ENCODE data around the gene AMN1. TPM values are rescaled to one million over a fixed set of nuclear protein-coding genes. Genes with fewer than 3 reads are reported as not detected.
"Not testable (repeated sequence)": the region's sequence is repeated elsewhere in the genome, so short reads cannot be mapped to it uniquely, and the experiment has no call there.

The AMN1 gene
- total and polyA plus RNA-seq, 2 experiments from 2014 or later, result 11.7 to 18.1 TPM

DNA sequence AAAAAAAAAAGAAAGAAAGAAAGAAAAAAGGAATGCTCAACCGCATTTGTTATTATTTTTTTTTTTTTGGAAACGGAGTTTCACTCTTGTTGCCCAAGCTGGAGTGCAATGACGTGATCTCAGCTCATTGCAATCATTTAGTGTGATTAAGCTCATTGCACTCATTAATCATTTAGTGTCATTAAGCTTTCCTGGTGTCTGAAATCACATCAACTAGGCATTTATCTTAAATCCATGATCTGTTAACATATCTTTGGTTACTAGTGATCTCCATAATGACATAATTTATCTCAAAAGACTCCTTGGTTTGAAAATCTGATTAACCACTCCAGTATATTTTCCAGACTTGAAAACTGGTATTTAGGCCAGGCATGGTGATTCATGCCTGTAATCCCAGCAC is 43.0 kb downstream of the AMN1 start:
- H3K27ac ChIP-seq, result no peak overlapping the region
- DNase-seq (ENCODE audit: low read depth in 1 of 2, low spot score in 1 of 2), result no peak
- H3K4me3 ChIP-seq, result no peak overlapping the region
- TF ChIP-seq, protein P1, sequence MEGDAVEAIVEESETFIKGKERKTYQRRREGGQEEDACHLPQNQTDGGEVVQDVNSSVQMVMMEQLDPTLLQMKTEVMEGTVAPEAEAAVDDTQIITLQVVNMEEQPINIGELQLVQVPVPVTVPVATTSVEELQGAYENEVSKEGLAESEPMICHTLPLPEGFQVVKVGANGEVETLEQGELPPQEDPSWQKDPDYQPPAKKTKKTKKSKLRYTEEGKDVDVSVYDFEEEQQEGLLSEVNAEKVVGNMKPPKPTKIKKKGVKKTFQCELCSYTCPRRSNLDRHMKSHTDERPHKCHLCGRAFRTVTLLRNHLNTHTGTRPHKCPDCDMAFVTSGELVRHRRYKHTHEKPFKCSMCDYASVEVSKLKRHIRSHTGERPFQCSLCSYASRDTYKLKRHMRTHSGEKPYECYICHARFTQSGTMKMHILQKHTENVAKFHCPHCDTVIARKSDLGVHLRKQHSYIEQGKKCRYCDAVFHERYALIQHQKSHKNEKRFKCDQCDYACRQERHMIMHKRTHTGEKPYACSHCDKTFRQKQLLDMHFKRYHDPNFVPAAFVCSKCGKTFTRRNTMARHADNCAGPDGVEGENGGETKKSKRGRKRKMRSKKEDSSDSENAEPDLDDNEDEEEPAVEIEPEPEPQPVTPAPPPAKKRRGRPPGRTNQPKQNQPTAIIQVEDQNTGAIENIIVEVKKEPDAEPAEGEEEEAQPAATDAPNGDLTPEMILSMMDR (IDR thresholded peaks at IDR 0.05; ENCODE audit: low read depth, low read length), result no peak
- H3K9me3 ChIP-seq (ENCODE audit: low read depth), result no peaks in the 10 kb centered on the region
- no peaks in the 10 kb centered on the region for H3K4me1 ChIP-seq (ENCODE audit: low read depth)
- H3K27me3 ChIP-seq, result no peaks in the 10 kb centered on the region
- H3K36me3 ChIP-seq, result no peaks in the 10 kb centered on the region

DNA sequence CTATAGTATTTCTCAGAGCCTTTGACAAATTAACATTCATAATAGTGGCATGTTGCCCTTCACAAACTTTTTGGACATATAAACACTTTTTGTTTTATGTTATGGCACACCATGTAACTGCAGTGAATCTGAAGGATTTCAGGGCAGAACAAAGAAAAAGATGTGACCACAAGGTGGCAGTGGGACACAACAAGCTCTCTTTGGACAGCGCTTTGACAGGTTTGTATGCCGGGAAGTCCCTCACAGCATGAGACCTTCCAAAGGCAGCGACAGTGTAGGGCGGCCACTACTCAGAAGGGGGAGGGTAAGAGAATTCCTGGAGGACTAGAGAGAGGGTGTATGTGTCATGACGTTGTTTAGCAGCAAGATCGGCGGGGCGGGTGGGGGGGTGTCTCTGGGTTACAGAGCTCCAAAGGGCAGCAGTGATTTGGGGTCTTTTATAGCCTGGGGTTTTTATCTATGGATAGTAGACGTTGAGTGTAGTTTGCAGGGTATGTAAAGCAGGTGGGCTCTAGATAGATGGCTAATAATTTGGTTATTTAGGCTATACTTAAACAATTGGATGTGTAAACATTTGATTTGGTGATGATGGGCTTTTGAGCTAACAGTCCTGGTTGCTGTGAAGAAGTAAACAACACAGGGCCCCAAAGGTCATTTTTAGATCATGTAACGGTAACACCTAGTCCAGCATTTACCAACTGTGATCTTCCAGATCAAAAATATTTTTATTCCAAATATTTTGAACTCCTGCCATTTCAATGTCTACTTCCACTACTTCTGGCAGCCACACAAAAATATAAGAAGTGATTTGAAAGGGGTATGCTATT is 46.5 kb downstream of the AMN1 start:
- H3K9me3 ChIP-seq (ENCODE audit: low read depth), result no peaks in the 10 kb centered on the region
- no peaks in the 10 kb centered on the region for H3K4me1 ChIP-seq (ENCODE audit: low read depth)
- TF ChIP-seq, protein P1 (IDR thresholded peaks at IDR 0.05; ENCODE audit: low read depth, low read length), result peak; percentile 72
- peak; percentile 65 to 92 for DNase-seq (ENCODE audit: low read depth in 1 of 2, low spot score in 1 of 2)
- H3K36me3 ChIP-seq, result no peaks in the 10 kb centered on the region
- H3K27me3 ChIP-seq, result no peaks in the 10 kb centered on the region
- H3K4me3 ChIP-seq, result no peak overlapping the region
- H3K27ac ChIP-seq, result no peak overlapping the region

DNA sequence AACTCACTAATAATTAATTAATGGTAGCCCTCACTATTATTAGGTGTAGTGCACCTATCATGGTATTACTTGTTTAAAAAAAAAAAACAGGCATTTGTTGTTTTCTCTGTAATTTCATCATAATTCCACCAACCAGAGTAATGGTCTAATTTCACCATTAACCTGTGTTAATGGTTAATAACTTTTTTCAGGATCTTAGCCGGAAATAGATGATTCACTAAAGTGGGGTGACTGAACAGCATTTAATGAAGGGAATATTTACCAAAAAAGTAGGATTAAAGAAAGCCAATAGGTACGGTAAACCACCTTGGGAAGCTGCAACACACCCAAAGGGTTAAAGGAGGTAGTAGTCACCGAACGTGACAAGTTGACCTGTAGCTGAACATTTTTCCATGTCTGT is 56.3 kb downstream of the AMN1 start:
- no peaks in the 10 kb centered on the region for H3K4me1 ChIP-seq (ENCODE audit: low read depth)
- DNase-seq (ENCODE audit: low read depth in 1 of 2, low spot score in 1 of 2), result no peak
- H3K27ac ChIP-seq, result no peak overlapping the region
- H3K4me3 ChIP-seq, result no peak overlapping the region
- no peaks in the 10 kb centered on the region for H3K9me3 ChIP-seq (ENCODE audit: low read depth)
- H3K36me3 ChIP-seq, result no peaks in the 10 kb centered on the region
- H3K27me3 ChIP-seq, result no peaks in the 10 kb centered on the region
- TF ChIP-seq, protein P1 (IDR thresholded peaks at IDR 0.05; ENCODE audit: low read depth, low read length), result no peak

DNA sequence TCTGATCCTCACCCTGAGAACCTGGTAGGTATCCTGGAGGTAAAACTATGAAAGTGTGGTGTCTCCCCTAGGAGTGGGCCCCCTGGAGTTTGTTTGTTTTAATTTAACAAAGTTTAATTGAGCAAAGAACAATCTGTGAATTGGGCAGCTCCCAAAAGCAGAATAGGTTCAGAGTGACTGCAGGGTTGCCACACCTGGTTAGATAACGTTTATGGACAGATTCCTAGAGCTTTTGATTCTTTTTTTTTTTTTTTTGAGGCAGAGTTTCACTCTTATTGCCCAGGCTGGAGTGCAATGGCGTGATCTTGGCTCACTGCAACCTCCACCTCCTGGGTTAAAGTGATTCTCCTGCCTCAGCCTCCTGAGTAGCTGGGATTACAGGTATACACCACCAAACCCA is 59.2 kb downstream of the AMN1 start:
- not testable (repeated sequence) for H3K9me3 ChIP-seq (ENCODE audit: low read depth); H3K27me3 ChIP-seq; H3K4me3 ChIP-seq; H3K27ac ChIP-seq; H3K36me3 ChIP-seq; H3K4me1 ChIP-seq (ENCODE audit: low read depth); DNase-seq (ENCODE audit: low read depth in 1 of 2, low spot score in 1 of 2)

DNA sequence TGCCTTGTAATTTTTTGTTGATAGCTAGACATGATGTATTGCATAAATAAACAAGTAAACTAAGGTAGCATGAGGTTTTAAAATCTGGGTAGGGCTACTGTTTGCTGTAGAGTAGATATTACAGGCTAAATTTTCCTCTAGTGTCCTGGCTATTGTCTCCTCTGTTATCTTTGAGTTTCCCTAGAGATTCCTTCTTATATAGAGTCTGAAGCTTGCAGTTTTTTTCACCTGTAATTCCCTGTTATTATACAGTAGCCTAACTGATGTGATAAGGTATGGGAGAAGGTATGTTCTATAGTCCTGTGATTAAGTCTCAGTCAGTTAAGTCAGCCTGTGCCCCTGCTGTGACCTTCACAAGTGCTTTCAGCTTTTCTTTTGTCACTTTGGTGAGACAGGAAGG is 59.8 kb downstream of the AMN1 start:
- H3K4me3 ChIP-seq, result no peak overlapping the region
- H3K4me1 ChIP-seq (ENCODE audit: low read depth), result no peaks in the 10 kb centered on the region
- H3K27me3 ChIP-seq, result no peaks in the 10 kb centered on the region
- H3K9me3 ChIP-seq (ENCODE audit: low read depth), result no peaks in the 10 kb centered on the region
- no peak overlapping the region for H3K27ac ChIP-seq
- H3K36me3 ChIP-seq, result no peaks in the 10 kb centered on the region
- no peak for DNase-seq (ENCODE audit: low read depth in 1 of 2, low spot score in 1 of 2)
- TF ChIP-seq, protein P1 (IDR thresholded peaks at IDR 0.05; ENCODE audit: low read depth, low read length), result no peak

DNA sequence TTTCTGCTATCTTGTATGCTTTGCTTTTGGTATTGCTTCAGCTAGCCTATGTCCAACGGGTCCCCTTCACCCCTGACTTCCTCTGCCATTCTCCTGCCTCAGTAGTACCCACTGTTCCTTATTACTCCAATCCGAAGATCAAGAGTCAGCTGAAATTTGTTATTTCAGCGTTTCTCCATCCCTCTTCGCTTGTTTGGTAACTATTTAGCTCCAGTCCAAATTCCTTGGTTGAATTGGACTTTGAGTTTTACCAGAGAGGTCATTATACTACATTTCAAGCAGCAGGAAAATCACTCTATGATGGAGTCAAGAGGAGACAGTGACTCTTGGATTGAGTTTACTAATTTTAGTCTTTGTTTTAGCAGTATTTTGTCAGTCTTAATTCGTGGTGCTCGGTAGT is 64.8 kb downstream of the AMN1 start:
- Histone ChIP-seq H3K27ac (no peak overlapping the region), H3K9me3 (ENCODE audit: low read depth) (no peaks in the 10 kb centered on the region), H3K4me3 (no peak overlapping the region), H3K36me3 (no peaks in the 10 kb centered on the region), H3K4me1 (ENCODE audit: low read depth) (no peaks in the 10 kb centered on the region), H3K27me3 (no peaks in the 10 kb centered on the region)
- no peak for DNase-seq (ENCODE audit: low read depth in 1 of 2, low spot score in 1 of 2)
- TF ChIP-seq, protein P1 (IDR thresholded peaks at IDR 0.05; ENCODE audit: low read depth, low read length), result no peak
